Measurements from ENCODE around the gene B3GALT5. TPM values are rescaled to one million over a fixed set of nuclear protein-coding genes. Genes with fewer than 3 reads are reported as not detected.

Gene B3GALT5
- polyA plus RNA-seq, 3 donors, result not detected

- H3K4me1 ChIP-seq (ENCODE audit: control insufficient read depth in 1 of 2, insufficient read depth in 2 of 2, low read length in 2 of 2), result no peaks in the 10 kb centered on the region
- H3K9me3 Mint-ChIP-seq, result peaks cover 0 to 12% (median 7%) of the 10 kb centered on the region in 7 donors
- H3K27ac Mint-ChIP-seq, result no peak overlapping the region
- H2AFZ ChIP-seq (ENCODE audit: insufficient read depth, low read depth, low read length, poor library complexity, severe bottlenecking), result no peak overlapping the region
- peaks cover 0 to 5% of the 10 kb centered on the region in 2 donors for H3K27me3 ChIP-seq (ENCODE audit: control insufficient read depth in 2 of 2, insufficient read depth in 2 of 2, low read length in 2 of 2)
- no peak overlapping the region for H3K4me3 ChIP-seq (replicated peaks in 1 of 3; ENCODE audit: low read depth in 2 of 3, low read length in 3 of 3)
- no peaks in the 10 kb centered on the region for H4K20me1 ChIP-seq (ENCODE audit: insufficient read depth, low read length)
- TF ChIP-seq CTCF (IDR thresholded peaks at IDR 0.05), result no peak
- DNase-seq, result no peak
- H3K27ac ChIP-seq (ENCODE audit: low read depth in 1 of 2, low read length in 2 of 2), result no peak overlapping the region
- 82% methylated on average over 4 of the region's 11 CpGs for WGBS (ENCODE audit: insufficient coverage)
- H3K4me3 Mint-ChIP-seq, result no peak overlapping the region
- H3K36me3 ChIP-seq (replicated peaks in 1 of 2; ENCODE audit: control insufficient read depth in 1 of 2, insufficient read depth in 2 of 2, low read length in 2 of 2), result no peaks in the 10 kb centered on the region
- intact Hi-C loops (cut with micrococcal nuclease), result no loop called here
- no peak overlapping the region for H3K4me2 ChIP-seq (replicated peaks; ENCODE audit: extremely low read depth, low read length, poor library complexity, severe bottlenecking)
- peaks cover 0 to 5% of the 10 kb centered on the region in 2 donors for H3K9me3 ChIP-seq (replicated peaks in 1 of 2; ENCODE audit: control insufficient read depth in 1 of 2, insufficient read depth in 1 of 2, low read length in 2 of 2)
- H3K9ac ChIP-seq (ENCODE audit: insufficient read depth, low read length, poor library complexity, severe bottlenecking), result no peak overlapping the region
- H3K79me2 ChIP-seq (ENCODE audit: insufficient read depth, low read length), result no peaks in the 10 kb centered on the region
- no peaks in the 10 kb centered on the region for H3K4me1 Mint-ChIP-seq
- peaks cover 6 to 16% (median 11%) of the 10 kb centered on the region in 3 donors for H3K27me3 Mint-ChIP-seq (ENCODE audit: low read depth in 3 of 3)
- H3K36me3 Mint-ChIP-seq, result no peaks in the 10 kb centered on the region
Observed at GRCh38 chr21:39655589-39655988, 42.8 kb downstream of the B3GALT5 start.

- Histone ChIP-seq H3K27me3 (ENCODE audit: control insufficient read depth in 2 of 2, insufficient read depth in 2 of 2, low read length in 2 of 2) (peaks cover 0 to 6% of the 10 kb centered on the region in 2 donors), H2AFZ (ENCODE audit: insufficient read depth, low read depth, low read length, poor library complexity, severe bottlenecking) (no peak overlapping the region), H4K20me1 (ENCODE audit: insufficient read depth, low read length) (no peaks in the 10 kb centered on the region), H3K4me2 (replicated peaks; ENCODE audit: extremely low read depth, low read length, poor library complexity, severe bottlenecking) (no peak overlapping the region), H3K9me3 (replicated peaks in 1 of 2; ENCODE audit: control insufficient read depth in 1 of 2, insufficient read depth in 1 of 2, low read length in 2 of 2) (peaks cover 0 to 5% of the 10 kb centered on the region in 2 donors), H3K36me3 (replicated peaks in 1 of 2; ENCODE audit: control insufficient read depth in 1 of 2, insufficient read depth in 2 of 2, low read length in 2 of 2) (no peaks in the 10 kb centered on the region), H3K4me3 (replicated peaks in 1 of 3; ENCODE audit: low read depth in 2 of 3, low read length in 3 of 3) (no peak overlapping the region), H3K27ac (ENCODE audit: low read depth in 1 of 2, low read length in 2 of 2) (no peak overlapping the region), H3K9ac (ENCODE audit: insufficient read depth, low read length, poor library complexity, severe bottlenecking) (no peak overlapping the region), H3K4me1 (ENCODE audit: control insufficient read depth in 1 of 2, insufficient read depth in 2 of 2, low read length in 2 of 2) (no peaks in the 10 kb centered on the region), H3K79me2 (ENCODE audit: insufficient read depth, low read length) (no peaks in the 10 kb centered on the region)
- peaks cover 8 to 23% (median 15%) of the 10 kb centered on the region in 3 donors for H3K27me3 Mint-ChIP-seq (ENCODE audit: low read depth in 3 of 3)
- 87% methylated on average over 8 of the region's 8 CpGs for WGBS (ENCODE audit: insufficient coverage)
- DNase-seq, result no peak
- peaks cover 0 to 12% (median 7%) of the 10 kb centered on the region in 7 donors for H3K9me3 Mint-ChIP-seq
- no peak overlapping the region for H3K4me3 Mint-ChIP-seq
- intact Hi-C loops (cut with micrococcal nuclease), result no loop called here
- H3K4me1 Mint-ChIP-seq, result no peaks in the 10 kb centered on the region
- no peak overlapping the region for H3K27ac Mint-ChIP-seq
- no peaks in the 10 kb centered on the region for H3K36me3 Mint-ChIP-seq
- TF ChIP-seq CTCF (IDR thresholded peaks at IDR 0.05), result no peak
Observed at GRCh38 chr21:39656209-39656608, 43.5 kb downstream of the B3GALT5 start.
